Amygdala (tissue), 56 donors: ENCODE results near the gene CNGA4.
A peak's percentile ranks its signal among the peaks of the same experiment; 100 is the strongest.
"Not testable (repeated sequence)": the region's sequence is repeated elsewhere in the genome, so short reads cannot be mapped to it uniquely, and the experiment has no call there.

ENCODE experiments used
- DNase-seq, 56 donors: peaks; one replicate each; lab custom pipeline; 2025; lab: John Stamatoyannopoulos, UW

CNGA4 gene

GRCh38 chr11:6224421-6224820 is 14.5 kb upstream of the CNGA4 start:
- no peak for DNase-seq

GRCh38 chr11:6225024-6225423 is 13.9 kb upstream of the CNGA4 start:
- DNase-seq: no peak

- DNase-seq: no peak
Measured at GRCh38 chr11:6225896-6226295, 13.0 kb upstream of the CNGA4 start.

- no peak for DNase-seq
Measured at GRCh38 chr11:6228520-6228919, 10.4 kb upstream of the CNGA4 start.

- no peak for DNase-seq
Measured at GRCh38 chr11:6229911-6230310, 9.0 kb upstream of the CNGA4 start.

GRCh38 chr11:6232899-6233298 is 6.0 kb upstream of the CNGA4 start:
- DNase-seq: peak in 1 of 56 donors; percentile 14

- no peak for DNase-seq
Measured at GRCh38 chr11:6233984-6234386, 4.9 kb upstream of the CNGA4 start.

GRCh38 chr11:6234387-6235107 is 4.3 kb upstream of the CNGA4 start, which contains the start of gene FHIP1B:
Gene FHIP1B, minus strand, starts transcription at chr11:6234636. Its CDS starts 10,120 bp downstream, at chr11:6224516.
- peak; percentile 66 to 100 (median 99) for DNase-seq

GRCh38 chr11:6237266-6237665 is 1.6 kb upstream of the CNGA4 start:
- no peak for DNase-seq

GRCh38 chr11:6237761-6238302 is 1.1 kb upstream of the CNGA4 start:
- DNase-seq: no peak

- no peak for DNase-seq
Measured at GRCh38 chr11:6240139-6240538, 1.2 kb downstream of the CNGA4 start.

GRCh38 chr11:6240781-6241180 is 1.9 kb downstream of the CNGA4 start:
- no peak for DNase-seq

GRCh38 chr11:6241316-6241715 is 2.4 kb downstream of the CNGA4 start:
- DNase-seq: no peak

- DNase-seq: no peak
Measured at GRCh38 chr11:6245536-6245935, 6.6 kb downstream of the CNGA4 start.

- no peak for DNase-seq
Measured at GRCh38 chr11:6248248-6248647, 9.4 kb downstream of the CNGA4 start.

GRCh38 chr11:6248897-6249296 is 10.0 kb downstream of the CNGA4 start:
- DNase-seq: not testable (repeated sequence)

- peak in 7 of 56 donors; percentile 8 to 31 (median 21) for DNase-seq
Measured at GRCh38 chr11:6249770-6250555, 11.1 kb downstream of the CNGA4 start.

GRCh38 chr11:6251120-6251733 is 12.3 kb downstream of the CNGA4 start:
- peak in 28 of 56 donors; percentile 4 to 62 (median 28) for DNase-seq

- peak in 6 of 56 donors; percentile 13 to 33 (median 20) for DNase-seq
Measured at GRCh38 chr11:6251990-6252473, 13.1 kb downstream of the CNGA4 start.

- no peak for DNase-seq
Measured at GRCh38 chr11:6253197-6253596, 14.3 kb downstream of the CNGA4 start.

GRCh38 chr11:6258141-6258540 is 19.3 kb downstream of the CNGA4 start:
- DNase-seq: no peak
